ENCODE data around the gene TRAPPC3L. TPM values are rescaled to one million over a fixed set of nuclear protein-coding genes. Genes with fewer than 3 reads are reported as not detected.

The TRAPPC3L gene
- total and polyA plus RNA-seq, 9 of the 15 experiments (the other 6 are each of a cell fraction or from before 2014, with no cell fraction given): not detected

DNA sequence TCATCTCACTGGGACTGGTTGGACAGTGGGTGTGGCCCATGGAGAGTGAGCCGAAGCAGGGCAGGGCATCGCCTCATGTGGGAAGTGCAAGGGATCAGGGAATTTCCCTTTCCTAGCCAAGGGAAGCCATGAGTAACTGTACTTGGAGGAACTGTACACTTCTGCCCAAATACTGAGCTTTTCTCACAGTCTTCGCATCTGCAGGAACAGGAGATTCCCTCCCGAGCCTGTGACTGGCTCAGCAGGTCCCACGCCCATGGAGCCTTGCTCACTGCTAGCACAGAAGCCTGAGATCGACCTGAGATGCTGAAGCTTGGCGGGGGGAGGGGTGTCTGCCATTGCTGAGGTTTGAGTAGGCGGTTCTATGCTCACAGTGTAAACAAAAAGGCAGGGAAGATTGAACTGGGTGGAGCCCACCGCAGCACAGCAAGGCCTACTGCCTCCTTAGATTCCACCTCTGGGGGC, 44.5 kb downstream of the TRAPPC3L start (continued):
- TF ChIP-seq DIDO1 (tag; IDR thresholded peaks at IDR 0.05; ENCODE audit: low read depth): no peak
- no peak for TF ChIP-seq NELFE (IDR thresholded peaks at IDR 0.05; ENCODE audit: insufficient read depth, insufficient read length)
- no peak for TF ChIP-seq ETV5 (CRISPR knock-in tag; IDR thresholded peaks at IDR 0.05; ENCODE audit: low read depth)
- no peak for TF ChIP-seq CREBBP (IDR thresholded peaks at IDR 0.05; ENCODE audit: low read depth, low read length)
- TF ChIP-seq RFX7 (CRISPR knock-in tag; IDR thresholded peaks at IDR 0.05): no peak
- TF ChIP-seq, protein P1, sequence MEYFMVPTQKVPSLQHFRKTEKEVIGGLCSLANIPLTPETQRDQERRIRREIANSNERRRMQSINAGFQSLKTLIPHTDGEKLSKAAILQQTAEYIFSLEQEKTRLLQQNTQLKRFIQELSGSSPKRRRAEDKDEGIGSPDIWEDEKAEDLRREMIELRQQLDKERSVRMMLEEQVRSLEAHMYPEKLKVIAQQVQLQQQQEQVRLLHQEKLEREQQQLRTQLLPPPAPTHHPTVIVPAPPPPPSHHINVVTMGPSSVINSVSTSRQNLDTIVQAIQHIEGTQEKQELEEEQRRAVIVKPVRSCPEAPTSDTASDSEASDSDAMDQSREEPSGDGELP (CRISPR knock-in tag; IDR thresholded peaks at IDR 0.05; ENCODE audit: borderline replicate concordance): 0 out of 2 replicates have a peak, but pooled peaks have one; percentile 20
- no peak for TF ChIP-seq PTBP1 (IDR thresholded peaks at IDR 0.05; ENCODE audit: low read depth, low read length)
- peak in 1 of 2 experiments; percentile 49; a peak in 1 of 4 replicates for TF ChIP-seq HDAC1 (IDR thresholded peaks at IDR 0.05)
- no peak for TF ChIP-seq TBL1XR1 (IDR thresholded peaks at IDR 0.05; ENCODE audit: low read length in 2 of 2)
- no peak for TF ChIP-seq SUPT5H (IDR thresholded peaks at IDR 0.05)
- TF ChIP-seq, protein P2, sequence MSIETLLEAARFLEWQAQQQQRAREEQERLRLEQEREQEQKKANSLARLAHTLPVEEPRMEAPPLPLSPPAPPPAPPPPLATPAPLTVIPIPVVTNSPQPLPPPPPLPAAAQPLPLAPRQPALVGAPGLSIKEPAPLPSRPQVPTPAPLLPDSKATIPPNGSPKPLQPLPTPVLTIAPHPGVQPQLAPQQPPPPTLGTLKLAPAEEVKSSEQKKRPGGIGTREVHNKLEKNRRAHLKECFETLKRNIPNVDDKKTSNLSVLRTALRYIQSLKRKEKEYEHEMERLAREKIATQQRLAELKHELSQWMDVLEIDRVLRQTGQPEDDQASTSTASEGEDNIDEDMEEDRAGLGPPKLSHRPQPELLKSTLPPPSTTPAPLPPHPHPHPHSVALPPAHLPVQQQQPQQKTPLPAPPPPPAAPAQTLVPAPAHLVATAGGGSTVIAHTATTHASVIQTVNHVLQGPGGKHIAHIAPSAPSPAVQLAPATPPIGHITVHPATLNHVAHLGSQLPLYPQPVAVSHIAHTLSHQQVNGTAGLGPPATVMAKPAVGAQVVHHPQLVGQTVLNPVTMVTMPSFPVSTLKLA (conservative IDR thresholded peaks at IDR 0.05): 0 out of 4 replicates have a peak, but pooled peaks of 1 of the 2 experiments have one; percentile 31
- peak; percentile 49; the same call in 1 of the 2 replicates for TF ChIP-seq ARID1B (IDR thresholded peaks at IDR 0.05)
- TF ChIP-seq ZNF408 (CRISPR knock-in tag; IDR thresholded peaks at IDR 0.05; ENCODE audit: low read depth): no peak
- peak; percentile 54 for TF ChIP-seq CBFA2T3 (IDR thresholded peaks at IDR 0.05)
- peak in 1 of 2 experiments; percentile 32; a peak in 1 of 4 replicates for TF ChIP-seq TRIM24 (IDR thresholded peaks at IDR 0.05)
- TF ChIP-seq, protein P3, sequence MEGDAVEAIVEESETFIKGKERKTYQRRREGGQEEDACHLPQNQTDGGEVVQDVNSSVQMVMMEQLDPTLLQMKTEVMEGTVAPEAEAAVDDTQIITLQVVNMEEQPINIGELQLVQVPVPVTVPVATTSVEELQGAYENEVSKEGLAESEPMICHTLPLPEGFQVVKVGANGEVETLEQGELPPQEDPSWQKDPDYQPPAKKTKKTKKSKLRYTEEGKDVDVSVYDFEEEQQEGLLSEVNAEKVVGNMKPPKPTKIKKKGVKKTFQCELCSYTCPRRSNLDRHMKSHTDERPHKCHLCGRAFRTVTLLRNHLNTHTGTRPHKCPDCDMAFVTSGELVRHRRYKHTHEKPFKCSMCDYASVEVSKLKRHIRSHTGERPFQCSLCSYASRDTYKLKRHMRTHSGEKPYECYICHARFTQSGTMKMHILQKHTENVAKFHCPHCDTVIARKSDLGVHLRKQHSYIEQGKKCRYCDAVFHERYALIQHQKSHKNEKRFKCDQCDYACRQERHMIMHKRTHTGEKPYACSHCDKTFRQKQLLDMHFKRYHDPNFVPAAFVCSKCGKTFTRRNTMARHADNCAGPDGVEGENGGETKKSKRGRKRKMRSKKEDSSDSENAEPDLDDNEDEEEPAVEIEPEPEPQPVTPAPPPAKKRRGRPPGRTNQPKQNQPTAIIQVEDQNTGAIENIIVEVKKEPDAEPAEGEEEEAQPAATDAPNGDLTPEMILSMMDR (IDR thresholded peaks at IDR 0.05 in 2 of 3, conservative IDR thresholded peaks at IDR 0.05 in 1 of 3; ENCODE audit: insufficient read depth in 2 of 3, low read depth in 1 of 3, low read length in 3 of 3): peak in 1 of 3 experiments; percentile 5; a peak in 2 of 6 replicates
- no peak for TF ChIP-seq ZNF830 (CRISPR knock-in tag; IDR thresholded peaks at IDR 0.05)
- TF ChIP-seq GABPA (tag; conservative IDR thresholded peaks at IDR 0.05; ENCODE audit: low read depth): no peak
- TF ChIP-seq KDM1A (IDR thresholded peaks at IDR 0.05): peak; percentile 84 to 88
- TF ChIP-seq MCM5 (IDR thresholded peaks at IDR 0.05; ENCODE audit: low read depth): no peak
- TF ChIP-seq PRPF4 (IDR thresholded peaks at IDR 0.05; ENCODE audit: insufficient read depth, low read depth, low read length, poor library complexity, severe bottlenecking): no peak
- TF ChIP-seq, protein P4, sequence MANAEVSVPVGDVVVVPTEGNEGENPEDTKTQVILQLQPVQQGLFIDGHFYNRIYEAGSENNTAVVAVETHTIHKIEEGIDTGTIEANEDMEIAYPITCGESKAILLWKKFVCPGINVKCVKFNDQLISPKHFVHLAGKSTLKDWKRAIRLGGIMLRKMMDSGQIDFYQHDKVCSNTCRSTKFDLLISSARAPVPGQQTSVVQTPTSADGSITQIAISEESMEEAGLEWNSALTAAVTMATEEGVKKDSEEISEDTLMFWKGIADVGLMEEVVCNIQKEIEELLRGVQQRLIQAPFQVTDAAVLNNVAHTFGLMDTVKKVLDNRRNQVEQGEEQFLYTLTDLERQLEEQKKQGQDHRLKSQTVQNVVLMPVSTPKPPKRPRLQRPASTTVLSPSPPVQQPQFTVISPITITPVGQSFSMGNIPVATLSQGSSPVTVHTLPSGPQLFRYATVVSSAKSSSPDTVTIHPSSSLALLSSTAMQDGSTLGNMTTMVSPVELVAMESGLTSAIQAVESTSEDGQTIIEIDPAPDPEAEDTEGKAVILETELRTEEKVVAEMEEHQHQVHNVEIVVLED (CRISPR knock-in tag; IDR thresholded peaks at IDR 0.05): no peak
- TF ChIP-seq, protein P5, sequence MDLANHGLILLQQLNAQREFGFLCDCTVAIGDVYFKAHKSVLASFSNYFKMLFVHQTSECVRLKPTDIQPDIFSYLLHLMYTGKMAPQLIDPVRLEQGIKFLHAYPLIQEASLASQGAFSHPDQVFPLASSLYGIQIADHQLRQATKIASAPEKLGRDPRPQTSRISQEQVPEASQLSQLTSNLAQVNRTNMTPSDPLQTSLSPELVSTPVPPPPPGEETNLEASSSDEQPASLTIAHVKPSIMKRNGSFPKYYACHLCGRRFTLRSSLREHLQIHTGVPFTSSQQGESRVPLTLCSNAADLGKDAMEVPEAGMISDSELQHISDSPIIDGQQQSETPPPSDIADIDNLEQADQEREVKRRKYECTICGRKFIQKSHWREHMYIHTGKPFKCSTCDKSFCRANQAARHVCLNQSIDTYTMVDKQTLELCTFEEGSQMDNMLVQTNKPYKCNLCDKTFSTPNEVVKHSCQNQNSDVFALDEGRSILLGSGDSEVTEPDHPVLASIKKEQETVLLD (IDR thresholded peaks at IDR 0.05): no peak
